Breast epithelium (tissue), 4 donors: ENCODE results near the gene USHBP1. TPM values are rescaled to one million over a fixed set of nuclear protein-coding genes. Genes with fewer than 3 reads are reported as not detected.

Experiments
- DNase-seq, 2 donors: peaks; one replicate each; pipeline ENCODE4 v3.0.0-alpha.2; 2019; ENCODE audit warnings: low spot score in 2 of 2
- H3K27ac ChIP-seq, 2 donors: fragments of 200-600 bp; sonication (generic) in 1 of 2; one replicate each; pipeline ENCODE4 v1.5.1; 2016 to 2019; ENCODE audit warnings: mild to moderate bottlenecking in 1 of 2
- H3K27me3 ChIP-seq, 2 donors: fragments of 200-600 bp; sonication (generic) in 1 of 2; one replicate each; pipeline versions ENCODE4 v1.5.1 to v1.6.0; 2017 to 2019; ENCODE audit warnings: control low read depth in 1 of 2, mild to moderate bottlenecking in 1 of 2
- H3K36me3 ChIP-seq: fragments of 200-600 bp; one replicate; pipeline ENCODE4 v1.5.1; 2019
- H3K4me1 ChIP-seq, 2 donors: fragments of 200-600 bp; sonication (generic); one replicate each; pipeline ENCODE4 v1.5.1; 2016 to 2019; ENCODE audit warnings: control low read depth in 1 of 2
- H3K4me3 ChIP-seq, 3 donors: fragments of 200-600 bp; sonication (generic); 1 replicate in 2 of 3; 2 replicates in 1 of 3; pipeline ENCODE4 v1.5.1; 2016 to 2019; ENCODE audit warnings: mild to moderate bottlenecking in 3 of 3, moderate library complexity in 2 of 3
- H3K9me3 ChIP-seq, 2 donors: fragments of 200-600 bp; sonication (generic) in 1 of 2; one replicate each; pipeline ENCODE4 v1.5.1; 2016 to 2019; ENCODE audit warnings: control low read depth in 1 of 2
- CTCF ChIP-seq, 3 donors: fragments of 450-650 bp; IDR thresholded peaks; one replicate each; pipeline ENCODE4 v1.5.1; 2016 to 2017; ENCODE audit warnings: antibody characterized with exemption in 3 of 3, mild to moderate bottlenecking in 3 of 3, moderate library complexity in 3 of 3
- POLR2A ChIP-seq: fragments of 450-650 bp; IDR thresholded peaks from one replicate; pipeline ENCODE4 v1.6.1; 2016; ENCODE audit warnings: antibody characterized with exemption, mild to moderate bottlenecking, moderate library complexity
- POLR2AphosphoS5 ChIP-seq, 3 donors: sonication (generic); formaldehyde crosslinking; IDR thresholded peaks; one replicate each; pipeline ENCODE4 v1.6.1; 2017; ENCODE audit warnings: antibody characterized with exemption in 3 of 3
- intact Hi-C: fragments of 100-400 bp; cut with DNase I; formaldehyde crosslinking; loops from one replicate; pipeline ENCODE4 v1.15.1; 2023; ENCODE audit warnings: low total_unique reads
- total RNA-seq, 3 donors: library from RNA; depleted of rRNA; stranded (reverse); fragments of >200 nt; gene quantifications; one replicate each; pipeline ENCODE4 v1.1.0, GENCODE V29; 2016

USHBP1 gene
- total RNA-seq, 3 donors from 2014 or later = 5.8 to 8.8 (median 7.0) TPM

- Histone ChIP-seq H3K36me3 (no peaks in the 10 kb centered on the region), H3K9me3 (no peaks in the 10 kb centered on the region), H3K4me3 (no peak overlapping the region), H3K27ac (no peak overlapping the region), H3K27me3 (no peaks in the 10 kb centered on the region), H3K4me1 (peaks cover 0 to 7% of the 10 kb centered on the region in 2 donors)
- intact Hi-C loops = no loop called here
- TF ChIP-seq POLR2A = no peak
- TF ChIP-seq POLR2AphosphoS5 (IDR thresholded peaks at IDR 0.05) = no peak
- TF ChIP-seq CTCF (IDR thresholded peaks at IDR 0.05) = no peak
- no peak for DNase-seq
Observed at GRCh38 chr19:17232258-17232657, 32.3 kb downstream of the USHBP1 start.

- no peaks in the 10 kb centered on the region for H3K9me3 ChIP-seq
- intact Hi-C loops = no loop called here
- H3K36me3 ChIP-seq = no peaks in the 10 kb centered on the region
- no peak for TF ChIP-seq CTCF (IDR thresholded peaks at IDR 0.05)
- no peak for TF ChIP-seq POLR2AphosphoS5 (IDR thresholded peaks at IDR 0.05)
- TF ChIP-seq POLR2A = no peak
- H3K4me3 ChIP-seq = no peak overlapping the region
- DNase-seq = no peak
- no peaks in the 10 kb centered on the region for H3K27me3 ChIP-seq
- H3K4me1 ChIP-seq = peaks cover 0 to 3% of the 10 kb centered on the region in 2 donors
- H3K27ac ChIP-seq = no peak overlapping the region
Observed at GRCh38 chr19:17229890-17230289, 34.7 kb downstream of the USHBP1 start.

- Histone ChIP-seq H3K4me3 (no peak overlapping the region), H3K27me3 (no peaks in the 10 kb centered on the region), H3K9me3 (no peaks in the 10 kb centered on the region), H3K36me3 (no peaks in the 10 kb centered on the region), H3K27ac (peak overlapping the region in 1 of 2 donors; percentile 48), H3K4me1 (no peaks in the 10 kb centered on the region)
- DNase-seq = no peak
- TF ChIP-seq CTCF (IDR thresholded peaks at IDR 0.05) (no peak), POLR2AphosphoS5 (IDR thresholded peaks at IDR 0.05) (no peak), POLR2A (no peak)
- intact Hi-C loops = no loop called here
Observed at GRCh38 chr19:17227798-17228367, 36.7 kb downstream of the USHBP1 start.

GRCh38 chr19:17226002-17226933 lies 38.3 kb downstream of the USHBP1 start, which contains the start of gene OCEL1:
Gene OCEL1 (plus strand): TSS chr19:17226226. CDS start chr19:17226248, 22 bp downstream.
- intact Hi-C loops = no loop called here
- H3K36me3 ChIP-seq = no peaks in the 10 kb centered on the region
- TF ChIP-seq CTCF (IDR thresholded peaks at IDR 0.05) (no peak), POLR2AphosphoS5 (IDR thresholded peaks at IDR 0.05) (peak; percentile 73 to 86 (median 78)), POLR2A (no peak)

GRCh38 chr19:17225053-17225452 lies 39.5 kb downstream of the USHBP1 start:
- no peaks in the 10 kb centered on the region for H3K27me3 ChIP-seq
- H3K4me1 ChIP-seq = no peaks in the 10 kb centered on the region
- H3K4me3 ChIP-seq = peak overlapping the region in 1 of 3 donors; percentile 73
- no peaks in the 10 kb centered on the region for H3K36me3 ChIP-seq
- DNase-seq = no peak
- no peaks in the 10 kb centered on the region for H3K9me3 ChIP-seq
- TF ChIP-seq POLR2A (no peak), POLR2AphosphoS5 (IDR thresholded peaks at IDR 0.05) (no peak), CTCF (IDR thresholded peaks at IDR 0.05) (no peak)
- intact Hi-C loops = no loop called here
- no peak overlapping the region for H3K27ac ChIP-seq

More at GRCh38 chr19:17226002-17226933, 38.3 kb downstream of the USHBP1 start, which contains the start of gene OCEL1:
- peak; percentile 98 to 99 for DNase-seq
- Histone ChIP-seq H3K27me3 (no peaks in the 10 kb centered on the region), H3K27ac (peak within 1 kb of the TSS; percentile 91), H3K4me3 (peak within 1 kb of the TSS; percentile 57 to 75 (median 73)), H3K4me1 (no peaks in the 10 kb centered on the region), H3K9me3 (no peaks in the 10 kb centered on the region)
